NCI-H2196 (cell line): Measurements from ENCODE around the gene KRT34.
"Not testable (repeated sequence)": the region's sequence is repeated elsewhere in the genome, so short reads cannot be mapped to it uniquely, and the experiment has no call there.

Experiments
- DNase-seq: peaks from one replicate; lab custom pipeline; 2025; ENCODE audit not compliant: unreplicated experiment; lab: John Stamatoyannopoulos, UW

The KRT34 gene

GRCh38 chr17:41381943-41382342 lies at the start of gene KRT34:
TSS of gene KRT34 (minus strand) at chr17:41382306. CDS start at chr17:41382246, 60 bp downstream.
- not testable (repeated sequence) for DNase-seq

- DNase-seq: not testable (repeated sequence)
Observed at GRCh38 chr17:41430376-41430775, 48.3 kb upstream of the KRT34 start.

GRCh38 chr17:41429667-41430066 lies 47.6 kb upstream of the KRT34 start:
- no peak for DNase-seq

DNA sequence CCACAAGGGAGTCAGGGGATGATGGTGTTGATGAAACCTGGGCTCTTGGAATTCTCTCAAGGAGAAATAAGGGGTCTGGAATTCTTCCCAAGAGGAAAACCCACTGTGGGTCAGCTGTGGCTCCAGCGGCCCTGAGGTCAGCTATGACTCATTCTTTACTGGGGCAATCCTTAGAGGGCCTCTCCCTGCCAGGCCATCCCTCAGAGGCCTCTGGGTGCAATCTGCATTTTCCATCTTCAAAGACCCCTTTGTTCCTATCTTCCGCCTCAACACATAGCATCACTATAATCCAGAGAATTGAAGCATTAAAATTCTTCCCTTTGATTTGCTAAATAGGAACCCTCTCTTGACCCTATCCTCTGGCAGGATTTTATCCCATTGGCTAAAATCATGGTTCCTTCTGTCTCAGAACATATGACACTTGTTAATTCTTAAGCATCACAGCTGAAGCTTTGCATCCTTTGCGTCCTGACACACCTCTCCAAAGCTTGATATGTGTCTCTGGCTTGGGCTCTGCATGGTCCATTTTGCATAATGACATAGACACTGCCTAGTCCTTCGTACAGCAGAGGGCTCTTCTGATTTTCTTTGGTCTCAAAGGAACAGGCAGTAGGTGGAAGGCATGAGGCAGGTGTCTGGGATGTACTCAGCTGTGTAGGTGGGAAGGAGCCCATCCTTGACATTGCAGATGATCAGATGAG lies 46.6 kb upstream of the KRT34 start:
- no peak for DNase-seq

DNA sequence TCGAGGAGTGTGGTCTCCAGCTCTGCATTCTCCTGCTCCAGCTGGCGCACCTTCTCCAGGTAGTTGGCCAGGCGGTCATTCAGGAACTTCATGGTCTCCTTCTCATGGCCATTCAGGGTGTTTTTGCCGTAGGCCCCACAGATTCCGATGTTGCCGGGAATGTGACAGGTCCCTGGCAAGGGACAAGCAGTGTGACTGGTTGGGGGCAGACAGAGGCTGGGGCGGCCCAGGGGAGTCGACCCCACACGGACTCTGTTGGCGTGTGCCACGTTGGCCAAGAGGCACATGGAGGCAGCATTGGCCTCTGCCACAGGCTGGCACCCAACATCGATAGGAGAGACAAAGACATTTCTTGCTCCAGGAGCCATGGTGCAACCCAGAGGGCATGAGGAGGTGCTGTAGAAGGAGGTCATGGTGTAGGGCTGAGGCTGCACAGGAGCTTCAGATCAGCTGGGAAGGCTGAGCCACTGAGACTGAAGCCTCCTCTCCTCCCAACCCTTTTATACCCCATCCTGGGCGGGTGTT lies 42.1 kb upstream of the KRT34 start, which contains the start of gene KRT37:
Gene KRT37, minus strand, starts transcription at position 475 of the 525 bp plus-strand sequence. Its CDS starts 62 bp downstream, at position 413.
- DNase-seq: no peak

GRCh38 chr17:41422586-41422985 lies 40.5 kb upstream of the KRT34 start:
- not testable (repeated sequence) for DNase-seq

GRCh38 chr17:41421617-41422016 lies 39.5 kb upstream of the KRT34 start:
- DNase-seq: no peak

DNA sequence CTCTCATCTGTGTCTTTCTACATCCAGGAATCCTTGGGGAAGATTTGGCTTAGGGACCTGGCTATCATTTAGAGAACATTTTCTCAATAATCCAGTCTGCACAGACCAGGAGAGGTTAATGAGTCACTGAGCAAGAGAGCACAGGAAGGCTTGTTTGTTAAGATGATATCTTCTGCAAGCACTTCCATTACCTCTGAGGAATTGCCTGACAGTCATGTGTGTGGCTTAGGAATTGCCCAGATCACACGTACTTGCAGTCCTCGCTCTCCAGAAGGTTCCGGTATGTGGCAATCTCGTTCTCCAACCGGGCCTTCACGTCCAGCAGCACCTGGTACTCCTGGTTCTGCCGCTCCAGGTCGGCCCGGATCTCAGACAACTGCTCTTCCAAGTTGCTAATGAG lies 39.0 kb upstream of the KRT34 start:
- no peak for DNase-seq

DNA sequence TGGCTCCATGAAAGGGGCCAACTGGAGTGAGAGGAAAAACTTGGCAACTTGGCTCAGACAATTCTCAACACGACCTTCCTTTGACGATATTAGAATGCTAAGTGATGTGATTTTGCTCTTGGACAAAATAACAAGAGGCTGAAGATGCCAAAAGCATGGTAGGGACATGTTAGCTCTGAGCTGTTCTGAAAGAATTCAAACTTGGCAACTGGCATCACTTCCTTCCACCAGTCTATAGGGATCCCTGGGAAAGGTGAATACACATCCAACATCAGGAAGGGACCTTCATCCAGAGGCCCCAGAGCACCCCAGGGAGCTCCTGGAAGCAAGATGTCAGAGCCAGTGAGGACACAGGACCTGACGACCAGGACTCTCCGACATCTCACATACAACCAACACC lies 38.0 kb upstream of the KRT34 start:
- DNase-seq: no peak

DNA sequence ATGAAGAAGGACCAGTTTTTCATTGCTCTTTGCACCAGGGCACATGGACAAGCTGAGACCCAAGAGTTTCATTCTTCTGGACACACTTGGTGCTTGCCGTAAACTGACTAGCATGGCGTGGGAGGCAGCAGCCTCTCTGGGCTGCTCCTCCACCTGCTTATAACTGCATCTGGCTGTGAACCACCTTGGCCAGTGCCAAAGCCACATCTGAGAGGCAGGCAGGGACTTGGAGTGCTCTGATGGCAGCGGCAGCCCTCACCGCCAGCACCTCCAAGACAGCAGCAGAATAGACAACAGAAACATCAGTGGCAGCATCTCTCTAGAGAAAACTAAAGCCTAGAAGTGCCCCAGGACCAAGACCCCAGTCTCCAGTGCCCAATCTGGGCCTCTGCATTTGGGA lies 37.6 kb upstream of the KRT34 start:
- DNase-seq: no peak

DNA sequence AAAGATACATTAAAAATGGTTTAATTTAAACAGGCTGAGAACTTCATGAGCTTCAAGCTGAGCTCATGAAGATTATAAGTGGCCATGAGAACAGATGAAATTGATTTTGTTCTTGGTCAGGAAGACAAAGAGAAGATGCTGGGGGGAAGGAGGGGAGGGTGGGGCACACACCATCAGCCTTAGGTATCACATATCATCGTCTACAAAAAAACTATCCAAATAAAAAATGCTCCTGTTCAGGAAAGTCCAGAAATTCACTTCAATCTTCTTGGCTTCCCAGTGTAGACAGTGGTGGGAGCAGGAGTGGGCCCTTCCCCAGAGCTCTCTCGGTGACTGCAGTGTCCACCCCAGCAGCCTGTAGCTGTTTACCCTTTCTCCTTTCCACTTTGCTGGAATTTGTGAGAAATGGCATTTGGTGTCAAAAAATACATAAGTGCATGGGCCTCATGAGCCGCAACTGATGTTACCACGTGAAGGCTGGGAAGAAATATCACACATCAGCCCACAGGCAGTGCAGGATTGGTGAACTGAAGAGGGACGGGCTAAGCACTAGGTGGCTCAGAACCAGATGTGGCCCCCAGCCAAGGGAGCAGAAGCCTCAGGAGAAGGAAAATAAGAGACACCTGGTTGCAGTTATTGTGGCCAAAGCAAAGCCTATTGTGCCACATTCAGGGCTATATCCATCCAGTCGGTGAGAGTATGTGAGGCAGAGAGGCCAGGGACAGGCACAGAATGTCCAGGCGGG lies 36.2 kb upstream of the KRT34 start:
- DNase-seq: no peak

DNA sequence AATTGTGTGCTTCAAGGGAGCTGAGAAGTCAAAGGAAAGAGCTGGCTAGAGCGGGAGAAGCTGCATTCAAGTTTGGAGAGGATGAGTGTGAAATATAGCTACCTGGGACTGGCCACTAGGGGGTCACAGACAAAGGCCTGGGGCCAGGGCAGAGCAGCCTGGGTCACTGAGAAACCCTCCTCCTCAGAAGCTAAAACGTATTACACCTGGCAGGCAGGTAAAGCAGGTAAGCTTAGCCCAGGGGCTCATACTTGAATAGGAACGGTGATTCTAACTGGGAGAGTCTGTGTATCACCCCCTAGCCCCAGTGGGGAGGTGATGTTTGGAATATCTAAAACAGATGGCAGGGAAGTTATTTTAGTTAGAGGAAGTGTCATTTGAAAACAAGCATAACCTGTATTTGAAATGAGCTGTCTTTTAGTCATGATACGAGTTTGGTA lies 35.5 kb upstream of the KRT34 start:
- DNase-seq: no peak

DNA sequence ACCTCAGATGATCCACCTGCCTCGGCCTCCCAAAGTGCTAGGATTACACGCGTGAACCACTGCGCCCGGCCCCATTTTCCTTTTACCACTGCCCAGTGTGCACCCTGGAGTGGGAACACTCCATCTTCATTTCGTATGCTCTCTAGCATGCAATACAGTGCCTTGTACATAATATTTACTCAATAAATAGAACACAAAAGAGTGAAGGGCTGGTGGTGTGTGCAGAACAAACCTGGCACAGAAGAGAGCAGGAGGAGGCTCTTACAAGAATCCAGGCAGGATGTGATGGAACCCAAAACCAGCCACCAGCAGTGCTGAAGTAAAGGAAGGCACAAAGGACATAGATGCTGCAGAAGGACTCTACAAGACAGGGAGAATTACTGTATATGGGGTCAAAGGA lies 35.0 kb upstream of the KRT34 start:
- no peak for DNase-seq

DNA sequence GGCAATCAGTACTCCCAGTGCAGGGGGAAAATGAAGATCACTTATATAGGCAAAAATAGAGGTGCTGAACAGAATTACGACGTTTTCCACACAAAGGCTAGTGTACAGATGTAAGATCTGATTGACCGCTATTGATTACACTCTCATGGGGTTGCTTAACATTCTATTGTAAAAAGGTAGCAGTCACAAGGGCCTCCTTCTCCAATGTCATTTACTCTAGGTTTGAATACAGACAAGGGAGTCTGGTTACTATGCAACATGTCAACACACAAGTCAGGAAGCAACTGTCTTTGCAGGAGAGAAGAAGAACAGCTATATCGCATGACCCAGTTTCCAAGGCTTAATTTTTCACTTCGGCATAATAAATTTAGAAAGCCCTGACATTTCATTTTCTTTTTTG lies 34.4 kb upstream of the KRT34 start:
- DNase-seq: peak; percentile 18

GRCh38 chr17:41415833-41416335 lies 33.8 kb upstream of the KRT34 start:
- no peak for DNase-seq

- DNase-seq: no peak
Observed at GRCh38 chr17:41415411-41415810, 33.3 kb upstream of the KRT34 start.

DNA sequence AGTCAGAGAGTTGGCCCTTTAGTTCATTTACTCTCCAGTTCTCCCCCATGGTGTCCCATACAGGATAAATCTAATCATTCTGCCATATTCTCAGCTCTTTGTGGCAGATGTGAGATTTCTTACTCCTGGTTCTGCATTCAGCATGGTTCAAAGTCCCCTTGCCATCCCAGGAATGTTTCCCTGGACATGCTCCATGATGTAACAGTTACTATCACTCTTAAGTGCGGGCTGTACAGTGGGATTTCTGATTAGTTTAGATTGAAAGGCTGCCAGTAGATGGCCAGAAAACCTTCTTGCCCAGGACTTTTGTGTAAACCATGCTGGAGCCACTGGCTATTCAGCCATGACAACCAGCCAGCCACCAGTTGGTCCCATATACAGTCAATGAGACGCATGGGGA lies 31.9 kb upstream of the KRT34 start:
- no peak for DNase-seq

GRCh38 chr17:41413353-41413957 lies 31.3 kb upstream of the KRT34 start:
- DNase-seq: no peak

DNA sequence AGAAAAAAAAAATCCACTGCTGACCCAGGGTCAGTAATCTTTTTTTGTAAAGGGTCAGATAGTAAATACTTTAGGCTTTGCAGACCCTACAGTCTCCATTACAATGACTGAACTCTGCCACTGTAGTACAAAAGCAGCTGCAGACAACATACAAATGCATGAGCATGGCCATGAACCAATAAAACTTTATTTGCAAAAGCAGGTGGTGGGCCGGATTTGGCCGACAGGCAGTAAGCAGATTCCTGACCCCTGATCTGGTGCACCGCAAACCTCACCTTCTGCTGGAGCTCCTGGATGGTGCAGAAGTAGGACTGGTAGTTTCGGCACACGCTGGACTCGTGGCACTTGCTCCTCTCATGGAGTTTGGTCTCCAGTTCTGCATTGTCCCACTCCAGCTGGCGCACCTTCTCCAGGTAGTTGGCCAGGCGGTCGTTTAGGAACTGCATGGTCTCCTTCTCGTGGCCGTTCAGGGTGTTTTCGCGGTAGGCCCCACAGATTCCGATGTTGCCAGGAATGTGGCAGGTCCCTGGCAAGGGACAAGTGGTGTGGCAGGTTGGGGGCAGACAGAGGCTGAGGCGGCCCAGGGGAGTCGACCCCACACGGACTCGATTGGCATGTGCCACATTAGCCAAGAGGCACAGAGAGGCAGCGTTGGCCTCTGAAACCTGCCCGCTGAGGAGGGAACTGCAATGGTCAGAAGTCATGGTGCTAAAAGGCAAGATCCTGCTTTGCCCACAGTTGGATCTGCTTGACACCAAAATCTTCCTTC lies 29.1 kb upstream of the KRT34 start:
- DNase-seq: no peak

- DNase-seq: no peak
Observed at GRCh38 chr17:41407226-41407625, 25.1 kb upstream of the KRT34 start.

- no peak for DNase-seq
Observed at GRCh38 chr17:41406205-41406604, 24.1 kb upstream of the KRT34 start.
